ENCODE results near the gene SOX11. TPM values are rescaled to one million over a fixed set of nuclear protein-coding genes. Genes with fewer than 3 reads are reported as not detected.

The SOX11 gene
- total and polyA plus RNA-seq, 2 of the 8 experiments (the other 6 are each of a cell fraction or from before 2014, with no cell fraction given), result 9.0 to 55.6 TPM

GRCh38 chr2:5742126-5742525 is 49.9 kb downstream of the SOX11 start:
- Histone ChIP-seq H3K9ac (replicated peaks in 1 of 4; ENCODE audit: extremely low read depth in 1 of 4, low read depth in 3 of 4, low read length in 3 of 4) (no peak overlapping the region), H3K27ac (ENCODE audit: low read depth, low read length) (no peak overlapping the region), H3K4me3 (ENCODE audit: extremely low read depth in 1 of 4, insufficient read depth in 2 of 4, low read depth in 3 of 4, low read length in 4 of 4) (no peak overlapping the region), H2BK5ac (ENCODE audit: low read depth, low read length) (no peak overlapping the region), H4K5ac (ENCODE audit: insufficient read length, low read depth, low read length) (no peak overlapping the region), H2BK15ac (ENCODE audit: low read length) (no peak overlapping the region), H3K18ac (ENCODE audit: extremely low read depth, low read length) (no peak overlapping the region), H3K4me2 (ENCODE audit: insufficient read depth in 1 of 2, low read depth in 2 of 2, low read length in 2 of 2) (no peak overlapping the region), H3K14ac (ENCODE audit: insufficient read length) (no peak overlapping the region), H2BK20ac (ENCODE audit: low read length) (no peak overlapping the region), H3K4ac (replicated peaks; ENCODE audit: insufficient read length, low read depth, low read length) (peak overlapping the region; percentile 22), H4K20me1 (replicated peaks in 1 of 2; ENCODE audit: control insufficient read depth in 1 of 2, insufficient read depth in 2 of 2, low read length in 2 of 2) (no peaks in the 10 kb centered on the region), H3K27me3 (replicated peaks in 1 of 4; ENCODE audit: control insufficient read depth in 3 of 4, extremely low read depth in 1 of 4, insufficient read depth in 3 of 4, low read length in 3 of 4) (peaks cover 0 to 2% (median 0%) of the 10 kb centered on the region in 4 experiments; a peak in 1 of 7 replicates), H2AK5ac (ENCODE audit: low read depth, low read length) (no peak overlapping the region), H4K8ac (ENCODE audit: extremely low read depth, insufficient read depth, low read length) (no peak overlapping the region), H3K23me2 (ENCODE audit: low read depth, low read length) (no peaks in the 10 kb centered on the region), H2BK120ac (replicated peaks; ENCODE audit: low read depth, low read length) (no peak overlapping the region), H3K56ac (replicated peaks; ENCODE audit: insufficient read length, low read depth, low read length) (no peak overlapping the region), H3K36me3 (ENCODE audit: control insufficient read depth in 2 of 4, insufficient read depth in 4 of 4, low read length in 3 of 4) (no peaks in the 10 kb centered on the region), H2BK12ac (ENCODE audit: low read depth, low read length) (no peak overlapping the region), H3K4me1 (replicated peaks in 1 of 4; ENCODE audit: control insufficient read depth in 3 of 4, insufficient read depth in 4 of 4, low read length in 3 of 4) (peaks cover 0 to 13% (median 6%) of the 10 kb centered on the region in 4 experiments; a peak in 5 of 7 replicates), H3K79me2 (ENCODE audit: control insufficient read depth in 1 of 2, insufficient read depth in 2 of 2, low read length in 2 of 2) (no peaks in the 10 kb centered on the region), H3K79me1 (ENCODE audit: low read depth, low read length) (no peaks in the 10 kb centered on the region), H3K23ac (ENCODE audit: insufficient read length) (no peak overlapping the region), H4K91ac (replicated peaks; ENCODE audit: insufficient read length, low read length) (no peak overlapping the region), H3K9me3 (ENCODE audit: insufficient read depth in 2 of 2, low read depth in 1 of 2, low read length in 1 of 2) (no peaks in the 10 kb centered on the region), H2AFZ (ENCODE audit: low read length) (no peak overlapping the region)
- FAIRE-seq (no peak), DNase-seq (ENCODE audit: low read depth in 1 of 2, low spot score in 2 of 2) (no peak)
- POLR2A ChIA-PET (ENCODE audit: partially characterized antibody), result interaction anchor here (1.4 kb wide), 1 partner anchor 46 kb away, joined by 6 read pairs; no protein-coding TSS in a partner anchor
- 89% methylated on average over 5 of the region's 6 CpGs; no CpG with 5 or more reads in 1 of the 2 experiments for WGBS, 2 experiments (ENCODE audit: extremely low coverage in 1 of 2, insufficient coverage in 1 of 2, insufficient read length in 1 of 2, insufficient replicate concordance in 2 of 2, low coverage in 1 of 2, low lambda C conversion rate in 2 of 2, missing lambda C conversion rate in 1 of 2)
- CTCF ChIA-PET (ENCODE audit: partially characterized antibody), result interaction anchor here (0.6 to 1.2 kb wide), 3 partner anchors 27 to 773 kb away, joined by 3 to 4 read pairs (median 3); no protein-coding TSS in a partner anchor
- TF ChIP-seq, protein P1, sequence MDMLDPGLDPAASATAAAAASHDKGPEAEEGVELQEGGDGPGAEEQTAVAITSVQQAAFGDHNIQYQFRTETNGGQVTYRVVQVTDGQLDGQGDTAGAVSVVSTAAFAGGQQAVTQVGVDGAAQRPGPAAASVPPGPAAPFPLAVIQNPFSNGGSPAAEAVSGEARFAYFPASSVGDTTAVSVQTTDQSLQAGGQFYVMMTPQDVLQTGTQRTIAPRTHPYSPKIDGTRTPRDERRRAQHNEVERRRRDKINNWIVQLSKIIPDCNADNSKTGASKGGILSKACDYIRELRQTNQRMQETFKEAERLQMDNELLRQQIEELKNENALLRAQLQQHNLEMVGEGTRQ (IDR thresholded peaks at IDR 0.05; ENCODE audit: low read length), result no peak
- no peak for TF ChIP-seq MAX (IDR thresholded peaks at IDR 0.05)
- TF ChIP-seq JUND (IDR thresholded peaks at IDR 0.05; ENCODE audit: low read length), result no peak
- no peak for TF ChIP-seq SP1 (IDR thresholded peaks at IDR 0.05; ENCODE audit: low read depth, low read length)
- no peak for TF ChIP-seq SIX5 (IDR thresholded peaks at IDR 0.05; ENCODE audit: low read depth, low read length)
- TF ChIP-seq EGR1 (IDR thresholded peaks at IDR 0.05; ENCODE audit: borderline replicate concordance, low read depth, low read length), result no peak
- no peak for TF ChIP-seq E2F6 (IDR thresholded peaks at IDR 0.05)
- TF ChIP-seq SIN3A (conservative IDR thresholded peaks at IDR 0.05 in 1 of 2, IDR thresholded peaks at IDR 0.05 in 1 of 2; ENCODE audit: low read depth in 1 of 2, low read length in 2 of 2), result no peak
- no peak for TF ChIP-seq HDAC6 (IDR thresholded peaks at IDR 0.05; ENCODE audit: low read depth, low read length)
- no peak for TF ChIP-seq POLR2AphosphoS5 (IDR thresholded peaks at IDR 0.05; ENCODE audit: low read depth, low read length)
